HG03457 (cell line): ENCODE data around the gene CKMT1B.
A peak's percentile ranks its signal among the peaks of the same experiment; 100 is the strongest.
"Not testable (repeated sequence)": the region's sequence is repeated elsewhere in the genome, so short reads cannot be mapped to it uniquely, and the experiment has no call there.

Experiments
- ATAC-seq: cut with Tn5 transposase; IDR thresholded peaks from one replicate; pipeline ENCODE4 v1.9.1; 2021; ENCODE audit warnings: moderate number of reproducible peaks; ENCODE audit not compliant: unreplicated experiment

The CKMT1B gene

DNA sequence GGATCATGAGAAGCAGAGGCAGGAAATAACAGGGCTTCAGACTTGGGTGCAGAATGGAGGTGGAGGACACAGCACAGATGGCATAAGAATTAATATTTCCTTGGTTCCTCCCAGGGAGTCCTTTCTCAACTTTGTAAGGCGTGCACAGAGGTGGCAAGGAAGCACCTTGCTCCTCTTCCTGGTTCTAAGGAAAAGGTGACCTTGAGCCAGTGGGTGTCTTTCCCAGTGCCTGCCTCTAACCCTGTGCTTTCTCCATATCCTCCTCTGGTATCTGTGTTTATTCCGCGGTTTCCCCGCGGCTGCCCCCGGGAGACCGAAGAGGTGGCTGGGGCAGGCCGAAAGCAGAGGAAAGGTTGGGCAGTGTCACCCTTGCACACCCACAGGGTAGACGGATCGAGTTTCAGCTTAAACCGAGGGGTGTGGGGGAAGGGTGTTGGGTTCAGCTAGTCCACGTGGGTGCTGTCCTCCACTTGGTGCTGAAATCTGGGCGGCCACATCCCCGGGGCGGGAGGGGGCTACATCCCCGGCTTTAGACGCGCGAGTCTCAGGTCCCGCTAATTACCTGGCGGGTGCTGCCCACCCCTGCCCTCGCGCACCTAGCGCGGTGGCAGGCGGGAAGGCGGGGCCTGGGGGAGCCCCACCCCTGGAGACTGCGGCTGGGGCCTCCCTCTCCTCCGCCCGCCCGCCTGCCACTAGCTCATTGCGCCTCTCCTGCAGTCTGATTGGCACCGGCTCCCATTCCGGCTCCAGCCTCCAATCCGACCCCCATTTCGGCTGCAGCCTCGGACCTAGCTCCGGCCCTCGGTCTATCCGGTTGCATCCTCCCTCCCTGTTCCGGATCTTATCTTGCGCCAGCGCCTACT is at the start of gene CKMT1B:
Gene CKMT1B, plus strand, starts transcription at position 700 of the 863 bp plus-strand sequence. CDS start 192 bp downstream, outside the sequence.
- not testable (repeated sequence) for ATAC-seq

DNA sequence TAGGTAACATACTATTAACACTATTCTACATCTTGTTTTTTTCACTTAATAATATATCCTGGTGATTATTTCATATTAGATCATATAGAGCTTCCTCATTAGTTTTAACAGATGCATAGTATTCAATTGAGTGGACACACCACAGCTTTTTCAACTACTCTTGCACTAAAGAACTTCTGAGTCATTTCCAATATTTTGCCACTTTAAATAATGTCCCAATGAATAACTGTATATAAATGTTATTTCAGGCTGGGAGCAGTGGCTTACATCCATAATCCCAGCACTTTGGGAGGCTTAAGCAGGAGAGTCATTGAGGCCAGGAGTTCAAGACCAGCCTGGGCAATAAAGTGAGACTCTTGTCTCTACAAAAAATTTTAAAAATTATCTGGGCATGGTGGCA is 49.6 kb upstream of the CKMT1B start:
- ATAC-seq = no peak

DNA sequence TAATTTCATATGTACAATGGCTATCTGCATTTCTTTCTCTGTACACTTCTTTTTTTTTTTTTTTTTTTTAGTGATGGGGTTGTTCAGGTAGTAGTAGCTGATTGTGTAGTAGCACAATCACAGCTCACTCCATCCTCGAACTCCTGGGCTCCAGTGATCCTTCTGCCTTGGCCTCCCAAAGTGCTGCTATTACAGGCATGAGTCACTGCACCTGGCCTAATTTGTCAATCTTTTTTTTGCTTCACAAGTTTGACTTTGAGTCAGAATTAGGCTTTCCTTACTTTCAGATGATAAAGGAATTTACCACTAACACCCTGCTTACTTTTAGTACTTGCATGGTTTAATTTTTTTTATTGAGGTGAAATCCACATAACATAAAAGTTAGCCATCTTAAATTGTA is 48.4 kb upstream of the CKMT1B start:
- no peak for ATAC-seq

DNA sequence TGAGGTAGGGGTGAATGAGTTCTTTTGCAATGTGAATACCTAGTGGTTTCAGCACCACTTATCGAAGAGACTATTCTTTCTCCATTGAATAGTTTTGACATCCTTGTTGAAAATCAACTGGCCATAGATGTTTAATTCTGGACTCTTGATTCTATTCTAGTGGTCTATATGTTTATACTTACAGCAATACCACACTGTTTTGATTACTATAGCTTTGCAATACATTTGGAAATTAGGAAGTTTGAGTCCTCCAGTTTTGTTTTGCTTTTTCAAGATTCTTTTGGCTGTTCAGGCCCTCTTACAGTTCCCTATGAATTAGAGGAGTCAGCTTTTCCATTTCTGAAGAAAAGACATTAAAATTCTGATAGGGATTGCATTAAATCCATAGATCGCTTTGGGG is 46.3 kb upstream of the CKMT1B start:
- no peak for ATAC-seq

DNA sequence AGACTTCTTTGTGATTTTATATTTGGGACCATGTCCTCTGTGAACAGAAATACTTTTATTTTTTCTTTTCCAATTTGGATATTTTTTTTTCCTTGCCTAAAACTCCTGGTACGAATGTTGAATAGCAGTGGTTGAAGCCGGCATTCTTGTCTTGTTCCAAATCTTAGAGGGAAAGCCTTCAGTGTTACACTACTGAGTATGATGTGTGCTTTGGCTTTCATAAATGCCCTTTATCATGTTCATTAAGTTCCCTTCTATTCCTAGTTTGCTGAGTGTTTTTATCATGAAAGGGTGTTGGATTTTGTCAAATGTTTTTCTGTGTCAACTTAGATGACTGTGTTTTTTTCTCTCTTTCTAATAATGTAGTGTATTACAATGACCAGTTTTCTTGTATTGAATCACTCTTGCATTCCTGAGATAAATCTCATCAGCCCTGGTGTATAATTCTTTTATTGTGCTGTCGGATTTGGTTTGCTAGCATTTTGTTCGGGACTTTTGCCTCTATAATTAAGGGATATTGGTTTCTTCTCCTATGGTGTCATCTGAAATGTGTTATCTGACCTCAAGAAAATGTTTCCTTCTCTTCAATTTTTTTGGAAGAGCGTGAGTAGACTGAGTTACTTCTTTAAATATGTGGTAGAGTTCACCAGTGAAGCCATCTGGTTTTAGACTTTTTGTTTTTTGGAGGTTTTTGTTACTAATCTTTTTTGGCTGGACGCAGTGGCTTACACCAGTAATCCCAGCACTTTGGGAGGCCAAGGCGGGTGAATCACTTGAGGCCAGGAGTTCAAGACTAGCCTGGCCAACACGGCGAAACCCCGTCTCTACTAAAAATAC is 43.1 kb upstream of the CKMT1B start:
- no peak for ATAC-seq

DNA sequence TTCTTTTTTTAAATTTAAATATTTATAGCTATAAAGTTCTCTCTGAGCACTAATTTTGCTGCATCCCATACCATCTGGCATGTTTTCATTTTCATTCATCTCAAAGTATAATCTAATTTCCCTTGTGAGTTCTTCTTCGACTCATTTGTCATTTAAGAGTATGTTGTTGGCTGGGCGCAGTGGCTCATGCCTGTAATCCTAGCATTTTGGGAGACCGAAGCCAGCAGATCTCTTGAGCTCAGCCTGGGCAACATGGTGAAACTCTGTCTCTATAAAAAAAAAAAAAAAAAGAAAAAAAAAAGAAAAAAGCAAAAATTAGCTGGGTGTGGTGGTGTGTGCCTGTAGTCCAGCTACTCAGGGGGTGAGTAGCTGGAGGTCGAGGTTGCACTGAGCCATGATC is 41.6 kb upstream of the CKMT1B start:
- ATAC-seq = no peak

DNA sequence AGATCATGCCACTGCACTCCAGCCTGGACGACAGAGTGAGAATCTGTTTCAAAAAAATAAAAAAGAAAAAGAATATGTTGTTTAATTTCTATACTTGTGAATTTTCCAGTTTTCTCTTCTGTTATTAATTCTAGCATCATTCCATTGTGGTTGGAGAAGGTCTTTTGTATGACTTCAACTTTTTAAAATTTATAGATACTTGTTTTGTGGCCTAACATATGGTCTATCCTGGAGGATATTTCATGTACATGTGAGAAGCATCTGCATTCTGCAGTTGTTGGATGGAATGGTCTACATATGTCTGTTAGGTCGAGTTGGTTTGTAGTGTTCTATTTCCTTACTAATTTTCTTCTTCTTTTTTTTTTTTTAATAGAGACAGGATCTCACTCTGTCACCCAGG is 40.8 kb upstream of the CKMT1B start:
- ATAC-seq = no peak

DNA sequence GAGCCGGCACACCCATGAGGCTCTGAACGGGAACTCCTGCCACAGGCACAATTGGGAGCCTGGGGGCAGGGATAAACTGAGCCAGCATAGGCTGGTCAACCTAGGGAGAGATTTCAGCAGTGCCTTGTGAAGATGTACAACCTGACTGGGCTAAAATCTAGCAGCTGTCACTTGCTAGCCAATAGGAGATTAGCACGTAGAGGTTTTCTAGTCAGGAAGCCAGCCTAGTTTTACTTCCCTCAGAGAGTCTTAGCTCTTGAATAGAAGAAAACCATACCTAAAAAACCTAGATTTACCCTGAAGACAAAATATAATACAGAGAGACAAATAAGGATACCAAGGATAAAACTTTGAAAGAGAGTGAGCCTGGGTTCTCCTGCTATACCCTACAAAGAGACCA is 31.1 kb upstream of the CKMT1B start:
- not testable (repeated sequence) for ATAC-seq

DNA sequence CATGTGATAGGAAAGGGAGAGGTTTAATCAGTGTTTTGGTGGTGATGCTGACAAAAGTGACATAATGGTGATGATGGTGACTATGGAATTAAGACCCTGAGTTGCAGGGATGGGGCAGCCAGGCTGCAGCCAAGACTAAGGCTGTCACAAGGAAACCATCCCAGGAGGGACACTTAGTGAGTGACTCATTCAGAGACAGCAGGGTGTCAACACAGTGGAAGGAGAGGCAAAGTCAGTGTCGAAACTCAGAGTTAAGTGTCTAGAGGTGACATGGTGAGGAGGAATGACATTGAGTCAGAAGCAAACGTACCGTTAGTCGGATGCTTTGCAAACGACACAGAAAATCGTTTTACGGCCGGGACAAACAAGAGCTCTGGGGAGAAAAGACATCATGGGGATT is 30.0 kb upstream of the CKMT1B start:
- not testable (repeated sequence) for ATAC-seq

DNA sequence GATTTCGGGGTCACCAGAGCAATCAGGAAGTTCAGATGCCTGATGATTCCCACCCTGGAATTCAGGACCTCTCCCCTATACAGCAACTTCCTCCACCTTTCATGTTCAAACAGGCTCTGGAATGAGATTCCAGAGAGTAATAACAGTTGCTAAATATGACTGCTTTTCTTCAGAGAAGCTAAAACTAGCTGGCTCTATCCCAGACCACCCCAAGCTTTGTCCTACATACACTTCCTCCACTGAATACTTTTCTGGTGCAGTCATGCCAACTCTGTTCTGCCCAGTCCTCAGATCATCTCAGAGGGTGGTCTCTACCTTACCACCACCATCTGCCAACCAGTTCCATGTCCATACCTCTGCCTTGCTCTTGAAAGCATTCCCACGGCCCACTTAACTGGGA is 27.2 kb upstream of the CKMT1B start:
- not testable (repeated sequence) for ATAC-seq

DNA sequence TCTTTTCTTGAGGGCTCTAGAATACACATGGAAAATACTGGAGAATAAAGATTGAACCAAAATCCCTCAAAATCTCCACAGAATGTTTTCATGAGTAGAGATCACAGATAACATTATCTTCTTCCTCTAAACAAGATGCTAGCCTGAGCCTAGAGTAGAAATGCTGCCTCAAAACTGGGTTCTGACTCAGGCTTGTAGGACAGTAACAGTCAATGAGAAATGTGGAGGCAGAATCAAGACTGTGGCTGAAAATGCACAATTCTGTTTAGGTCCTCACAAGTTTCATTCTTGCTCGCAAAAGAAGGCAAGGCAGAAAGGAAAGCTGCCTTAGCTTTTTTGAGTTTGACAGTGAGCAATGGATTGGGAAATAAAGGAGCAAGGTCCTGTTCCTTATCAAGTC is 19.2 kb upstream of the CKMT1B start:
- not testable (repeated sequence) for ATAC-seq

DNA sequence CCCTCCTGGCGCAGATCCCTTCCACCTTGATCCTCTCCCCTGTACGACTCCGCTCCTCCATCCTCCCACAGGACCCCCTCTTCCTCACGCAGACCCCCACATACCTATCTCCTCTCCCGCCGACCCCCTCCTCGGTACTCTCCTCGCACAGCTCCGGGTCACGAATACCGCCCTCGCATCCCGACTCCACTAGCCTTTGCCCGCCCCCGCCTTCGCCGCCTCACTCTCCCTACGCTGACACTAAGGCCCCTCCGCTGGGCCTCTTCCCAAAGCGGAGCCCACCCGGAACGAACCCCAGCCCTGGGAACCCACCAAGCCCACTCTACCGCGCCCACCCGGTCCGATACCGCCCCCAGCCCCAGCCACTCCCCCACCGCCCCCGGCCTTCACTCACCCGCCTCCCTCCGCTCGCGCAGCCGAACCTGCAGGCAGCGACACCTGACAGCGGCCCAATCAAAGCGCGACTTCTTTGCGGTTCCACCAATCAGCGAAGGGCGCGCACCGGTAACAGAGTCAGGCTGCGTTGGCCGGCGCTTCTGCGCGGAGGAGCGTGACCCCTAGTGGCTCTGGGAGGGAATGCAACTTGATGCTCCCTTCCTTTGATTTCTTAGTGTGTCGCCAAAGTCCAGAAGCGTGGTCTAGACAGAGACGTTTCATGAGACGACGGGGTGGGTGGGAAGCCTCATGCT is 3.9 kb upstream of the CKMT1B start, which contains the start of gene PPIP5K1:
Gene PPIP5K1, minus strand, starts transcription at position 431 of the 689 bp plus-strand sequence. CDS start 5,704 bp downstream, outside the sequence.
- peak; percentile 79 for ATAC-seq

DNA sequence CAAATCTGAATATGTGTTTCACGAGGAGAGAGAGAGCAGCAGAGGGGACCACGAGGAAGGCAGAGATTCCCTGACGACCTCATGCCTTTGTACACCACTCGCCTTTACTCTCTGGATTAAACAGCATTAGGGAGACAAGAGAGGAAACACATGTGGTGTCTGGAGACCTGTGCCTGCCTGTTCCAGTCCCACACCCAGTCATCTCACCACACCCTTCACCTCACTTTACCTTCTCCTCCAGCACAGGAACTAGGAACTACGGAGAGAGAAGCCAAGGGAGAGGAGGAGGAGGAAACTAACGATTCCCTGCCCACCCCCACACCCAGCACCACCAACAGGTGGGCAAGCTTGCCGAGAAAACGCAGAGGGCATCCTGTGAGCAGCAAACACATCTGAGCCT is 986 bp upstream of the CKMT1B start:
- ATAC-seq = not testable (repeated sequence)

DNA sequence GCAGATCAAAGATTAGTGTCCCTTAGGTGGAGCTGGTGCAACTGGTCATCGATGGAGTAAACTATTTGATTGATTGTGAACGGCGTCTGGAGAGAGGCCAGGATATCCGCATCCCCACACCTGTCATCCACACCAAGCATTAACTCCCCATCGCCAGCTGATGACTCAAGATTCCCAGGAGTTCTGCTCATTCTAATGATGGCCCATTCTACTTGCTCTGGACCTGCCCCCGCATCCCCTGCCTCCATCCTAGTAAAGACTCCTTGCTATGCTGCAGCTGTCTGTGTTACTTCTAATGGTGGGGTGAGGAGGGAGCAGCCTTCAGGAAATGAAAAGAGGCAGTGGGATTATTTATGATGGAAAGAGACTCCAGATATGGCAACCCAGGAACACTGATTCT is 5.3 kb downstream of the CKMT1B start:
- ATAC-seq = not testable (repeated sequence)

DNA sequence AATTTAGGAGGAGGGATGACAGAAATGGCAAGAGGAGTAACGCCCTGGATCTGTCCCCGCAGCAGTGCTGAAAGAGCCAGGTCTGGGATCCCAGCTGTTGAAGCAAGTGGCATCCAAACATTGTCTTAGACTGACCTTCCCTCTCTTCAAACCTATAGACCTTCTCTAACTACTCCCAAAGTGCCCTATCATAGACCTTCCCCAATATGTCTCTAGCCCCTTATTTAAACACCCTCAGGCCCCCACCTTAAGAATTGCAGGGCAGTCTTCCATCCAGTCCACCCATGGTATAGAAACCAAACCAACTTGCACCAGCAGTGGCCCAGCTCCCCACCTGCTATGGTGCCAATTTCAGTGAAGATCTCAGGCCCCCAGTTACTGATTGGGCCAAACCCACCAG is 6.4 kb downstream of the CKMT1B start:
- not testable (repeated sequence) for ATAC-seq

DNA sequence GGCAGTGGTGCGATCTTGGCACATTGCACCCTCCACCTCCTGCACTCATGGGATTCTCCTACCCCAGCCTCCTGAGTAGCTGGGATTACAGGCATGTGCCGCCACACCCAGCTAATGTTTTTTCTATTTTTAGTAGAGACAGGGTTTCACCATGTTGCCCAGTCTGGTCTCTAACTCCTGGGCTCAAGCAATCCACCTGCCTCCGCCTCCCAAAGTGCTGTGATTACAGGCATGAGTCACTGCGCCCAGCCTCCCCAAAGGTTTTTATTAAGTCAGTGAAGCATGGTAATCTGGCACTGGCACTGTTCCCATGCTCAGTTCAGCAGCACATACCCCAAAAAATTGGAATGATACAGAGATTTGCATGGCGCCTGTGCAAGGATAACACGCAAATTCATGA is 8.4 kb downstream of the CKMT1B start:
- not testable (repeated sequence) for ATAC-seq

DNA sequence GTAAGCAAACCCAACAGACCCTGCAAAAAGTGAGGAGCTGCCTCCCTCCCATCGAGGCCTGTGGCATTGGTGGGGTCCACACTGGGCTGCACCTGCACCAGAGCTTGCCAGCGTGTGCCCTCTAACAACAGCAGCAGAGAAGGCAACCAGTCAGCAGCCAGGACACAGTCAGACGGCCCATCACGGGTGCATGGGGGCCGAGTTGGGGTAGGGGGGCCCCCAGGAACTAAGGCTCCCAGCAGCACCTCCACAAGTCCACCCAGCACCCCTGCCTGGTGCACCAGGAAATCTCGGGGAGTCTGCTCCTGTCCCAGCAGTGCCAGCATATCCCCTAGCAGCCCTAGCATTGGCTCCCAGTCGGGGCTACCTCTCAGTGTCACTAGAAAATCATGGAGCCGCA is 23.9 kb downstream of the CKMT1B start:
- ATAC-seq = not testable (repeated sequence)

DNA sequence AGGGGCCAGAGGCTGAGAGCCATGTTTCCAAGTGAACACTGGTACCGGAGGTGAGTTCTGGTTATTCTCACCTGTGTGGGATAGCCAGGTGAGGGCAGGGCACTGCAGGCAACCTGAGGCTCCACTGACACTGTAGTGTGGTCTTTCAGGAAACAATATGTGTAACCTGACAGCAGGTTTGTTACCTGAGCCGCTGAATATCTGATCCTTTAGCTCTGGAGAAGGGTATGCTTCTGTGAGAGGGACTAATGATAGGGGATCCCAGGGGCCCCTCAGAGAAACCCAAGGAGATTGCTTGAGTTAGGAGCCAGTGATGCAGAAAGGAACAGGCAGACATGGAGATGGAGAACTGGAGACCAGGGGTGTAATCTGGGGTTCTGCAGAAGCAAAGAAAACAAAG is 24.9 kb downstream of the CKMT1B start, which contains the start of gene STRC:
Gene STRC, minus strand, starts transcription at position 101 of the 400 bp plus-strand sequence. Its CDS starts 78 bp downstream, at position 23.
- ATAC-seq = not testable (repeated sequence)

DNA sequence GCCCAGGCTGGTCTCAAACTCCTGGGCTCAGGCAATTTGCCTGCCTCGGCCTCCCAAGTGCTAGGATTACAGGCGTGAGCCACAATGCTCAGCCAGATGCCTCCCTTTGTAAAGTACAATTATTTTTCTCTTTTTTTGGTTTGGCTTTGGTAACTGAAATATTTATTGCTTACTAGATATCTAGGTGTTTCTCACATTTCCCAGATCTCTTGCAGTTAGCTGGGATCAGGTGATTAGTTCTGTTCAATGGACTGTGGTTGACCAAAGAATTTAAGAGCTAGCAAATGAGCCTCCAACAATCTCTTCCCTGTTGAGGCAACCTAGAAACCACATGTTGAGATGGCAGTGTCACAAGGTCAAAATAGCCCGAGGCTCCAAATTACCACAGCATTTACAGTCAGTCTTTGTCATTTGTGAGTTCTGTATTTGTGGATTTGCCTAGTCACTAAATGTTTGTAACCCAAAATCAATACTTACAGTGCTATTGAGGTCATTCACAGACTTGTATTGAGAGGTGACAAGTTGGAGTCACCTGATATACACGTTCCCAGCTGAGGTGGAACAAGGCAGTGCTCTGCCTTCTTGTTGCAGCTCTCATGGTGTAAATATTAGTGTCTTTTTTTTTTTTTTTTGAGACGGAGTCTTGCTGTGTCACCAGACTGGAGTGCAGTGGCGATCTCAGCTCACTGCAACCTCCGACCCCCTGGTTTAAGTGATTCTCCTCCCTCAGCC is 28.4 kb downstream of the CKMT1B start:
- not testable (repeated sequence) for ATAC-seq

DNA sequence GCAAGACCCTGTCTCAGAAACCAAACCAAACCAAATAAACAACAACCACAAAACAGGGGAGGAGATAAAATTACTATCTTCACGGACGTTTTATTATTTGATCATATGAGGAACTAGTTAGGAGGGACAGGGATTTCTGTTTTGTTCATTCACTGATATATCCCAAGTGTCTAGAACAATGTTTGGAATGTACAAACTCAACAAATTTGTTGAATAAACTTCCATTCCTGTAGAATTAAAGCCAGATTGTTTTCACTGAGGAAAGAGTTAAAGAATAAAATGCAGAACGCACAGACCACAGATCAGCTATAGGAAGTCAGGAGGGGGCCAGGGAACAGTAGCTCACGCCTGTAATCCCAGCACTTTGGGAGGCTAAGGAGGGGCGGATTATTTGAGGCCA is 31.3 kb downstream of the CKMT1B start:
- no peak for ATAC-seq
